ENCODE measurements around the gene FETUB. TPM values are rescaled to one million over a fixed set of nuclear protein-coding genes. Genes with fewer than 3 reads are reported as not detected.
A peak's percentile ranks its signal among the peaks of the same experiment; 100 is the strongest.

The FETUB gene
- total and polyA plus RNA-seq, 2 of the 8 experiments (the other 6 are each of a cell fraction or from before 2014, with no cell fraction given) = 0.15 TPM; not detected in 1

DNA sequence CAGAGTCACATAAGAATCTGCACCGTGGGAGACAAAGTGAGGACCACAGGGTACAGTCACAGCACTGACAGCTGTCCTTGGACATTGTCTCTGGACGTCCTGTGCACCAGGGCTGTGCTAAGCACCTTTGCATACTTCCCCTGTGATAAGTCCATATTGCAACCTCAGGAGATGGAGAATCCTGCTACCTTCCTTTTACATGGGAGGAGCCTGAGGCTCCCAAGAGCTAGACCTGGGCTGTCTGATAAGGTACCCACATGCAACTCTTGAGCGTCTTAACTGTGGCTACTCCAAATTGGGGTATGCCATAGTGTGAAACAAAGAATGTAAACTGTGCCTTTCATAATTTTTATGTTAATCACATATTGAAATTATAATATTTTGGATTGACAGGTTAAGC lies 2.5 kb upstream of the FETUB start:
- 92% methylated on average over 3 of the region's 3 CpGs; no CpG with 5 or more reads in 1 of the 2 experiments for WGBS, 2 experiments (ENCODE audit: extremely low coverage in 1 of 2, insufficient coverage in 1 of 2, insufficient read length in 1 of 2, insufficient replicate concordance in 2 of 2, low coverage in 1 of 2, low lambda C conversion rate in 2 of 2, missing lambda C conversion rate in 1 of 2)
- no peak overlapping the region for H3K18ac ChIP-seq (ENCODE audit: extremely low read depth, low read length)
- H2BK5ac ChIP-seq (ENCODE audit: low read depth, low read length) = no peak overlapping the region
- H3K23ac ChIP-seq (ENCODE audit: insufficient read length) = no peak overlapping the region
- FAIRE-seq = no peak
- H2AFZ ChIP-seq (ENCODE audit: low read length) = no peak overlapping the region
- no peak overlapping the region for H2BK120ac ChIP-seq (replicated peaks; ENCODE audit: low read depth, low read length)
- H3K9me3 ChIP-seq (ENCODE audit: insufficient read depth in 2 of 2, low read depth in 1 of 2, low read length in 1 of 2) = no peaks in the 10 kb centered on the region
- no peaks in the 10 kb centered on the region for H3K79me1 ChIP-seq (ENCODE audit: low read depth, low read length)
- TF ChIP-seq YY1 (IDR thresholded peaks at IDR 0.05; ENCODE audit: low read depth, low read length) = no peak
- TF ChIP-seq, protein P1, sequence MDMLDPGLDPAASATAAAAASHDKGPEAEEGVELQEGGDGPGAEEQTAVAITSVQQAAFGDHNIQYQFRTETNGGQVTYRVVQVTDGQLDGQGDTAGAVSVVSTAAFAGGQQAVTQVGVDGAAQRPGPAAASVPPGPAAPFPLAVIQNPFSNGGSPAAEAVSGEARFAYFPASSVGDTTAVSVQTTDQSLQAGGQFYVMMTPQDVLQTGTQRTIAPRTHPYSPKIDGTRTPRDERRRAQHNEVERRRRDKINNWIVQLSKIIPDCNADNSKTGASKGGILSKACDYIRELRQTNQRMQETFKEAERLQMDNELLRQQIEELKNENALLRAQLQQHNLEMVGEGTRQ (IDR thresholded peaks at IDR 0.05; ENCODE audit: low read length) = no peak
- no peak for TF ChIP-seq EZH2 (IDR thresholded peaks at IDR 0.05; ENCODE audit: low read depth, low read length, severe bottlenecking)
- peaks cover 0 to 5% (median 2%) of the 10 kb centered on the region in 4 experiments; a peak in 4 of 7 replicates for H3K4me1 ChIP-seq (replicated peaks in 1 of 4; ENCODE audit: control insufficient read depth in 3 of 4, insufficient read depth in 4 of 4, low read length in 3 of 4)
- no peaks in the 10 kb centered on the region for H3K23me2 ChIP-seq (ENCODE audit: low read depth, low read length)
- peak overlapping the region; percentile 11; the same call in 1 of the 2 replicates for H2BK12ac ChIP-seq (ENCODE audit: low read depth, low read length)
- H3K4ac ChIP-seq (replicated peaks; ENCODE audit: insufficient read length, low read depth, low read length) = no peak overlapping the region
- H3K9ac ChIP-seq (replicated peaks in 1 of 4; ENCODE audit: extremely low read depth in 1 of 4, low read depth in 3 of 4, low read length in 3 of 4) = no peak overlapping the region; a peak in 1 of 7 replicates
- H3K4me2 ChIP-seq (ENCODE audit: insufficient read depth in 1 of 2, low read depth in 2 of 2, low read length in 2 of 2) = no peak overlapping the region
- no peak for DNase-seq (ENCODE audit: low read depth in 1 of 2, low spot score in 2 of 2)
- ChIA-PET CTCF (ENCODE audit: partially characterized antibody) (interaction anchor here (3.9 kb wide), 1 partner anchor 22 kb away, joined by 35 read pairs; the partner anchor contains the start of gene AHSG), POLR2A (ENCODE audit: partially characterized antibody) (interaction anchor here (1.3 kb wide), 1 partner anchor 20 kb away, joined by 3 read pairs; no protein-coding TSS in a partner anchor)
- no peaks in the 10 kb centered on the region for H4K20me1 ChIP-seq (replicated peaks in 1 of 2; ENCODE audit: control insufficient read depth in 1 of 2, insufficient read depth in 2 of 2, low read length in 2 of 2)
- H3K4me3 ChIP-seq (ENCODE audit: extremely low read depth in 1 of 4, insufficient read depth in 2 of 4, low read depth in 3 of 4, low read length in 4 of 4) = no peak overlapping the region
- no peaks in the 10 kb centered on the region for H3K79me2 ChIP-seq (ENCODE audit: control insufficient read depth in 1 of 2, insufficient read depth in 2 of 2, low read length in 2 of 2)
- no peak overlapping the region for H2BK15ac ChIP-seq (ENCODE audit: low read length)
- no peak overlapping the region for H3K56ac ChIP-seq (replicated peaks; ENCODE audit: insufficient read length, low read depth, low read length)
- no peak overlapping the region for H3K14ac ChIP-seq (ENCODE audit: insufficient read length)
- H2AK5ac ChIP-seq (ENCODE audit: low read depth, low read length) = no peak overlapping the region
- no peaks in the 10 kb centered on the region for H3K27me3 ChIP-seq (replicated peaks in 1 of 4; ENCODE audit: control insufficient read depth in 3 of 4, extremely low read depth in 1 of 4, insufficient read depth in 3 of 4, low read length in 3 of 4)
- no peak overlapping the region for H2BK20ac ChIP-seq (ENCODE audit: low read length)
- H3K36me3 ChIP-seq (ENCODE audit: control insufficient read depth in 2 of 4, insufficient read depth in 4 of 4, low read length in 3 of 4) = no peaks in the 10 kb centered on the region
- H3K27ac ChIP-seq (ENCODE audit: low read depth, low read length) = no peak overlapping the region
- H4K5ac ChIP-seq (ENCODE audit: insufficient read length, low read depth, low read length) = no peak overlapping the region
- H4K91ac ChIP-seq (replicated peaks; ENCODE audit: insufficient read length, low read length) = no peak overlapping the region
- no peak overlapping the region for H4K8ac ChIP-seq (ENCODE audit: extremely low read depth, insufficient read depth, low read length)
